ENCODE results near the gene FCHSD1. TPM values are rescaled to one million over a fixed set of nuclear protein-coding genes. Genes with fewer than 3 reads are reported as not detected.

The FCHSD1 gene
- total RNA-seq, 1 donor from 2014 or later: 28.6 TPM

DNA sequence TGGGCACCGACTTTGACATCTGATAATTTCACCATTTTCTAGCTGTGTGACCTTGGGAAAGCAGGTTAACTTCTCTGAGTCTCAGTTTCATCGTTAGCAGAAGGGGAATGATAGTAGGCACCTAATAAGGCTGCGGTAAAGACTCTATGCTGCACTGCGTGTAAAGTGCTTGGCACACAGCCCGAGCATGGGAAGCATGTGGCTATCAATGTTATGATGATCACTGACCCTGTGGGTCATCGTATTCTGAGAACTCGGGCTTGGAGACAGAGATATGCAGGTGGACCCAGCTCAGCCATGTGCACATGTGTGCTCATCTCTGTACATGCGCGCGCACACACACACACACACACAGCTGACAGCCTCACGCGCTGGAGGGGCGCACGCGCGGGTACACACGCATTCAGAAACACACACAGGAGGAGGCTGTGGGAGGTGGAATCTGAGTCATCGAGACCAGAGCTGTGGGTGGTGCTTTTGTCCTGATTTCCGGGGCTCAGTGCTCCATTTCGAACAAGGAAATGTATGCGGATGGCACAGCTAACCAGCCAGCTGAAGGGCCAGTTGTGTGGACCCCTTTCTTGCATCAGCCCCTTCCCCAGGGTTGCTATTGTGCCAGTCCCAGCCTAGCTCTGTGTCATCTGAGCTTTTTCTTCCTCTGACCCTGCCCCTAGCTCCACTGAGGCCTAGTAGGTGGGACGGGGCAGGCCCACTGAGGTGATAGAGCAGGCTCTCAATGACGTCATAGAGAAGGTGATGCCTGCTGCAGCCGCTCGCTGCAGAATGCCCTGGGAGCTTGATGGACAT, 41.9 kb upstream of the FCHSD1 start:
- Mint-ChIP-seq H3K4me3 (ENCODE audit: unreplicated experiment) (no peak overlapping the region), H3K4me1 (ENCODE audit: unreplicated experiment) (peaks cover 4% of the 10 kb centered on the region), H3K36me3 (ENCODE audit: unreplicated experiment) (no peaks in the 10 kb centered on the region), H3K9me3 (ENCODE audit: unreplicated experiment) (no peaks in the 10 kb centered on the region), H3K27me3 (ENCODE audit: unreplicated experiment) (peaks cover 32% of the 10 kb centered on the region), H3K27ac (ENCODE audit: unreplicated experiment) (no peak overlapping the region)
- TF ChIP-seq, protein P1, sequence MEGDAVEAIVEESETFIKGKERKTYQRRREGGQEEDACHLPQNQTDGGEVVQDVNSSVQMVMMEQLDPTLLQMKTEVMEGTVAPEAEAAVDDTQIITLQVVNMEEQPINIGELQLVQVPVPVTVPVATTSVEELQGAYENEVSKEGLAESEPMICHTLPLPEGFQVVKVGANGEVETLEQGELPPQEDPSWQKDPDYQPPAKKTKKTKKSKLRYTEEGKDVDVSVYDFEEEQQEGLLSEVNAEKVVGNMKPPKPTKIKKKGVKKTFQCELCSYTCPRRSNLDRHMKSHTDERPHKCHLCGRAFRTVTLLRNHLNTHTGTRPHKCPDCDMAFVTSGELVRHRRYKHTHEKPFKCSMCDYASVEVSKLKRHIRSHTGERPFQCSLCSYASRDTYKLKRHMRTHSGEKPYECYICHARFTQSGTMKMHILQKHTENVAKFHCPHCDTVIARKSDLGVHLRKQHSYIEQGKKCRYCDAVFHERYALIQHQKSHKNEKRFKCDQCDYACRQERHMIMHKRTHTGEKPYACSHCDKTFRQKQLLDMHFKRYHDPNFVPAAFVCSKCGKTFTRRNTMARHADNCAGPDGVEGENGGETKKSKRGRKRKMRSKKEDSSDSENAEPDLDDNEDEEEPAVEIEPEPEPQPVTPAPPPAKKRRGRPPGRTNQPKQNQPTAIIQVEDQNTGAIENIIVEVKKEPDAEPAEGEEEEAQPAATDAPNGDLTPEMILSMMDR (IDR thresholded peaks at IDR 0.05): no peak
- DNase-seq (ENCODE audit: extremely low spot score, unreplicated experiment): no peak

GRCh38 chr5:141692533-141692888, 41.3 kb upstream of the FCHSD1 start:
- peaks cover 4% of the 10 kb centered on the region for H3K4me1 Mint-ChIP-seq (ENCODE audit: unreplicated experiment)
- no peaks in the 10 kb centered on the region for H3K36me3 Mint-ChIP-seq (ENCODE audit: unreplicated experiment)
- no peak overlapping the region for H3K27ac Mint-ChIP-seq (ENCODE audit: unreplicated experiment)
- H3K9me3 Mint-ChIP-seq (ENCODE audit: unreplicated experiment): no peaks in the 10 kb centered on the region
- TF ChIP-seq, protein P1 (IDR thresholded peaks at IDR 0.05): no peak
- peak overlapping the region; percentile 76 for H3K4me3 Mint-ChIP-seq (ENCODE audit: unreplicated experiment)
- H3K27me3 Mint-ChIP-seq (ENCODE audit: unreplicated experiment): peaks cover 28% of the 10 kb centered on the region
- DNase-seq (ENCODE audit: extremely low spot score, unreplicated experiment): no peak

DNA sequence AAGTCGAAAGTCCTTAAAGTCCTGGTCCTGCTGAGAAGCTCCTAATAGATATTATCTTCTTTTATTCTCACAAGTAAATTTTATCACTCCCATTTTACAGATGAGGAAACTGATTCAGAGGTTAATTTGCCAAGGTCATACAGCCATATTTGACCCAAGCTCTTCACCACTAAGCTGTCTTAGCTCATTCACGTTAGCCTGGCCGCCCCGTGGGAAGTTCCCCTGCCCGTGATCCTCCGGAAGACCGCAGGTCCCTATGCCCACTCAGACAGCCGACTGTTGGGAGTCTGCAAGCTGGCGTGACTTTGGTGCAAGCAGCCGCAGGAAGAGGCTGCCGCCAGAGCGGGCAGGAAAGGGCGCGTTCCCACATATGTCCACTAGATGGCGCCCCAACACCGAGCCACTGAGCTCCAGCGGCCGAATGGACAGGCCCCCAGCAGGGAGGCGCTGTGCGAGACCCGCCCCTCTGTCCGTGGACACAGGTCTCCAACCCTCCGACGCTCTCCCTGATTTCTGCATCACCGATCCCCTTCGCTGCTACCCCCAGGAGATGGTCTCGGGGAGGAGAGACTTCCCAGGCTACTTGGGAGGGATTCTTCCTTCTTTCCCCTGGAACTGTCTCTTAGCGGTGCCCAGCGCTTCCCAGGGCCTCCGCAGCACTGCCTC, 40.8 kb upstream of the FCHSD1 start:
- peak; percentile 95 for DNase-seq (ENCODE audit: extremely low spot score, unreplicated experiment)
- Mint-ChIP-seq H3K36me3 (ENCODE audit: unreplicated experiment) (no peaks in the 10 kb centered on the region), H3K4me1 (ENCODE audit: unreplicated experiment) (peaks cover 4% of the 10 kb centered on the region), H3K27ac (ENCODE audit: unreplicated experiment) (no peak overlapping the region), H3K9me3 (ENCODE audit: unreplicated experiment) (no peaks in the 10 kb centered on the region), H3K27me3 (ENCODE audit: unreplicated experiment) (peaks cover 28% of the 10 kb centered on the region), H3K4me3 (ENCODE audit: unreplicated experiment) (peak overlapping the region; percentile 76)
- TF ChIP-seq, protein P1 (IDR thresholded peaks at IDR 0.05): peak; percentile 98

DNA sequence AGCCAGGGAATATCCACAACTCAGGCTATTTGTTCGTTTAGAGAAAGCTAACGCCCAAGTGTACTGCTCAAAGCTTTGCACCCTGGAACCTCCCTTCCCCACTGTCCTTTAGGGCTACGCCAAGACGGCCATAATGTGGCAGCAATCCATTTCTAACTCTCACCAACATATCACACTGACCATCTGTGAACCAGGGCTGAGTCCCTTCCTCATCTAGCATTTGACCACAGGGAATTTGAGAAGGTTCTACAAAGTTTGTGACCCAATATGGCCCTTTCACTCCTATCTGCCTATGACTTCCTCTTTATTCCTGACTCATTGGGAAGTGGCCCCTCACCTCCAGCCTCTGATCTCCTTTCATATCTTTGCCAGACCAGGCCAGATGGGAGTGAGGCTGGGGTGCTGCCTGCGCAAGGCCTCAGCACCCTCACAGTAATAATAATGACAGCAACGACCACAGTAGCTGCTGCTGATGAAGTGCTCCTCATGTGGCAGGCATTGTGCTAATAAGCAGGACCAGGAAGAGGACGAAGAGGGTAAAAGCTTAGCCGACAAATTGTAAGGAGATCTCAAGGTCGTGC, 40.2 kb upstream of the FCHSD1 start:
- H3K27me3 Mint-ChIP-seq (ENCODE audit: unreplicated experiment): peaks cover 25% of the 10 kb centered on the region
- H3K36me3 Mint-ChIP-seq (ENCODE audit: unreplicated experiment): no peaks in the 10 kb centered on the region
- H3K4me3 Mint-ChIP-seq (ENCODE audit: unreplicated experiment): no peak overlapping the region
- no peaks in the 10 kb centered on the region for H3K9me3 Mint-ChIP-seq (ENCODE audit: unreplicated experiment)
- TF ChIP-seq, protein P1 (IDR thresholded peaks at IDR 0.05): no peak
- no peak overlapping the region for H3K27ac Mint-ChIP-seq (ENCODE audit: unreplicated experiment)
- no peak for DNase-seq (ENCODE audit: extremely low spot score, unreplicated experiment)
- H3K4me1 Mint-ChIP-seq (ENCODE audit: unreplicated experiment): peaks cover 4% of the 10 kb centered on the region
